RWPE1 (cell line): ENCODE data around the gene TMTC1.
"Not testable (repeated sequence)": the region's sequence is repeated elsewhere in the genome, so short reads cannot be mapped to it uniquely, and the experiment has no call there.

ENCODE experiments used
- CTCF ChIA-PET: fragments of 350-600 bp; sonication (Branson Sonifier 250); formaldehyde crosslinking; extraction: SDS; loops from one replicate; lab custom pipeline; 2021; lab: Yijun Ruan, JAX
- POLR2A ChIA-PET: fragments of 400-600 bp; formaldehyde crosslinking; extraction: SDS; loops from one replicate; lab custom pipeline; 2020; ENCODE audit warnings: antibody characterized with exemption; ENCODE audit not compliant: low non-redundant PET; lab: Yijun Ruan, JAX
- DNase-seq: peaks from one replicate; pipeline ENCODE4 v3.0.0; 2012; ENCODE audit warnings: low spot score
- H3K27ac ChIP-seq: fragments of 450-650 bp; 2 replicates; pipeline ENCODE4 v1.5.1; 2017
- TF ChIP-seq, protein P1 (sequence below): fragments of 450-650 bp; conservative IDR thresholded peaks from 2 replicates; pipeline ENCODE4 v1.5.1; 2017; ENCODE audit warnings: low read depth, mild to moderate bottlenecking

Gene TMTC1

DNA sequence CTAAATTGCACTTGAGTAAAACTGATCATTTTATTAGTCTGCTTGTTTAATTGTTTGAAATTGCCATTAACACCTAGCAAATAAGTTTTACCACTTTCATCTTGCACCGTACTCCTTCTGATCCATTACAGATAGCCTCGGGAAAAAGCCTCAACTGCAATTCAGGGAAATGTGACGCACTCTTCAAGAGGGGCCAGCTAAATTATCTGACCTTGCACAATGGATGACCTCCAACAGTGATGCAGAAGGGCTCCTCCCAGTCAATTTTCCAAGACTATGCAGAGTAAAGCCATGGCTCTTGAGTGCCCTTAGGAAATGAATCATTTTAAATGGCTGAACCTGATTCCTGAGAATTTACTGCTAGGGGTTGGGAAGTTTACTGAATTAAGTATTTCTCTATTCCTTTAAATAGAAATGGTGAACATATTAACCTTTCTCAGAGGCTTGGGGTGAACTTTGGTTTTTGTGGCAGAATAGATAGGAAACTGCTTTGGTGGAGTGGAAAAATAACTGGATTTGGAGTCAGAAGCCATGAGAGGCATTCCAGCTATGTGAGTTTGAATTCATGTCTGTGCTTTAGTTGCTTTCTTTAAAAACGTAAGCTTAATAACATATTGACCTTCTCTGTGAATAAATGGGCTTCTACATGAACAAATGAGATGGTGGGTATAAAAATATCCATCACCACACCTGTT lies 221.5 kb downstream of the TMTC1 start:
- H3K27ac ChIP-seq, result no peak overlapping the region
- TF ChIP-seq, protein P1, sequence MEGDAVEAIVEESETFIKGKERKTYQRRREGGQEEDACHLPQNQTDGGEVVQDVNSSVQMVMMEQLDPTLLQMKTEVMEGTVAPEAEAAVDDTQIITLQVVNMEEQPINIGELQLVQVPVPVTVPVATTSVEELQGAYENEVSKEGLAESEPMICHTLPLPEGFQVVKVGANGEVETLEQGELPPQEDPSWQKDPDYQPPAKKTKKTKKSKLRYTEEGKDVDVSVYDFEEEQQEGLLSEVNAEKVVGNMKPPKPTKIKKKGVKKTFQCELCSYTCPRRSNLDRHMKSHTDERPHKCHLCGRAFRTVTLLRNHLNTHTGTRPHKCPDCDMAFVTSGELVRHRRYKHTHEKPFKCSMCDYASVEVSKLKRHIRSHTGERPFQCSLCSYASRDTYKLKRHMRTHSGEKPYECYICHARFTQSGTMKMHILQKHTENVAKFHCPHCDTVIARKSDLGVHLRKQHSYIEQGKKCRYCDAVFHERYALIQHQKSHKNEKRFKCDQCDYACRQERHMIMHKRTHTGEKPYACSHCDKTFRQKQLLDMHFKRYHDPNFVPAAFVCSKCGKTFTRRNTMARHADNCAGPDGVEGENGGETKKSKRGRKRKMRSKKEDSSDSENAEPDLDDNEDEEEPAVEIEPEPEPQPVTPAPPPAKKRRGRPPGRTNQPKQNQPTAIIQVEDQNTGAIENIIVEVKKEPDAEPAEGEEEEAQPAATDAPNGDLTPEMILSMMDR, result no peak
- no peak for DNase-seq
- CTCF ChIA-PET, result interaction anchor here (0.6 kb wide), 1 partner anchor 18 kb away, joined by 3 read pairs; no protein-coding TSS in a partner anchor
- POLR2A ChIA-PET, result no interaction called here

GRCh38 chr12:29561664-29562071 lies 222.1 kb downstream of the TMTC1 start:
- POLR2A ChIA-PET, result no interaction called here
- DNase-seq, result no peak
- CTCF ChIA-PET, result interaction anchor here (0.6 kb wide), 1 partner anchor 49 kb away, joined by 8 read pairs; no protein-coding TSS in a partner anchor
- H3K27ac ChIP-seq, result no peak overlapping the region
- TF ChIP-seq, protein P1, result no peak

GRCh38 chr12:29559198-29559597 lies 224.5 kb downstream of the TMTC1 start:
- ChIA-PET POLR2A (no interaction called here), CTCF (interaction anchor here (0.6 kb wide), 1 partner anchor 54 kb away, joined by 3 read pairs; no protein-coding TSS in a partner anchor)
- no peak for DNase-seq
- H3K27ac ChIP-seq, result no peak overlapping the region
- TF ChIP-seq, protein P1, result no peak

DNA sequence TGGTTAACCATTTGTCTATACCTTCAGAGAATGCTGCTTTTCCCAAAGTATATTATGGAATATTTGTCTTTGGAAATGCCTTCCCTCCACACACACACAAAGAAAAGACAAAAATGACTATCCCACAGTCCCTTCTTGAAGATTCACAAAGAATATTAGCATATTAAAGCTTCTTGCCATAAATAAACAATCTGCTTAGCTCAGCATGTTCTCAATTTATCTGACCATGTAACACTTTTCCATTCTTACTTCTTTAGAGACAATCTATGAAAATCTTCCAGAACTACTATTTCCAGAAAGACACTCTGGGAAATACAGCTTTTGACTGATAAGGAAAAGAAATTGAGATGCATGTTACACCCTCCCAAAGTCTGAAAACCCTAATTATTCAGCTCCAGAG lies 227.4 kb downstream of the TMTC1 start:
- no peak for DNase-seq
- TF ChIP-seq, protein P1, result no peak
- POLR2A ChIA-PET, result no interaction called here
- CTCF ChIA-PET, result interaction anchor here (0.6 kb wide), 1 partner anchor 735 kb away, joined by 3 read pairs; no protein-coding TSS in a partner anchor
- no peak overlapping the region for H3K27ac ChIP-seq

GRCh38 chr12:29555451-29555850 lies 228.3 kb downstream of the TMTC1 start:
- CTCF ChIA-PET, POLR2A ChIA-PET, H3K27ac ChIP-seq, DNase-seq: not testable (repeated sequence)

GRCh38 chr12:29552994-29553748 lies 230.6 kb downstream of the TMTC1 start:
- no peak overlapping the region for H3K27ac ChIP-seq
- POLR2A ChIA-PET, result no interaction called here
- CTCF ChIA-PET, result no interaction called here
- TF ChIP-seq, protein P1, result no peak
- no peak for DNase-seq
